Testis (tissue), 2 donors: ENCODE data around the gene PRDM11.

Experiments used
- CTCF ChIP-seq, 3 experiments: fragments of 450-650 bp in 2 of 3; fragments of 200-600 bp in 1 of 3; sonication (generic) in 1 of 3; IDR thresholded peaks; one replicate each; pipeline ENCODE4 v1.5.1; 2016 to 2019; ENCODE audit warnings: antibody characterized with exemption in 3 of 3, mild to moderate bottlenecking in 2 of 3, moderate library complexity in 1 of 3
- POLR2A ChIP-seq: fragments of 450-650 bp; IDR thresholded peaks from one replicate; pipeline ENCODE4 v1.6.1; 2017; ENCODE audit warnings: antibody characterized with exemption, mild to moderate bottlenecking, moderate library complexity

- TF ChIP-seq CTCF (IDR thresholded peaks at IDR 0.05) (no peak), POLR2A (no peak)
Measured at GRCh38 chr11:45189230-45189629, 42.8 kb downstream of the PRDM11 start.
